Measurements from ENCODE around the gene ACTN3.

DNA sequence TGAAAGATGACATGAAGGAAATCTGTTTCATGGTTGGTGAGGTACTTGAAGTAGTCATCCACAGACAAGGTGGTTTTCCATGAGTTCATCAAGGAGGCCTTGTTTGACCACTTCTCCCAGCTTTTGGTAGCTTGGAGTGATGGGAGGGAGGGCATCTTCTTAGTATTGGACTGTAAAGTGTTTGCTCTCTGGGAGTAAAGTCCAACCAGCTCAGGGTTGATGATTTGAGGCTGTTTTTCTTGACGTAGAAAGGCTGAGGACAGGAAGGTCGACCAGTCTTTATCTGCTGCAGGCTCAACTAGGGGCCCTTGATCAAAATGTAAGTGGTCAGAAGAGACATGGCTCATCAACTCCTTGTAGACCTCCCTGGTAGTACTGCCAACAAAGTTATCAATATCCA lies 44.5 kb downstream of the ACTN3 start:
- TF ChIP-seq EZH2 (IDR thresholded peaks at IDR 0.05; ENCODE audit: insufficient read depth, poor library complexity, severe bottlenecking): no peak
- TF ChIP-seq EZH2phosphoT487 (IDR thresholded peaks at IDR 0.05; ENCODE audit: insufficient read depth, low read depth): no peak

Data from GM23248 (cell line).